GM08714 (cell line): ENCODE data around the gene FAM180A.
"Not testable (repeated sequence)": the region's sequence is repeated elsewhere in the genome, so short reads cannot be mapped to it uniquely, and the experiment has no call there.

Experiments
- H3K4me3 ChIP-seq: fragments of 200-500 bp; sonication (Bioruptor generic); 2 replicates; pipeline ENCODE4 v1.5.1; 2014; ENCODE audit warnings: mild to moderate bottlenecking, low read length, inconsistent platforms
- ZNF274 ChIP-seq: IDR thresholded peaks from 2 replicates; pipeline ENCODE4 v1.6.1; 2012; ENCODE audit warnings: mild to moderate bottlenecking, low read depth, low read length

Gene FAM180A

GRCh38 chr7:135777626-135778398, 29.2 kb upstream of the FAM180A start:
- TF ChIP-seq ZNF274, result no peak
- H3K4me3 ChIP-seq, result no peak overlapping the region

- H3K4me3 ChIP-seq, result not testable (repeated sequence)
These were observed 27.3 kb upstream of the FAM180A start for GRCh38 chr7:135775915-135776314.

- H3K4me3 ChIP-seq, result no peak overlapping the region
- TF ChIP-seq ZNF274, result no peak
These were observed 26.6 kb upstream of the FAM180A start for GRCh38 chr7:135775230-135775629.

DNA sequence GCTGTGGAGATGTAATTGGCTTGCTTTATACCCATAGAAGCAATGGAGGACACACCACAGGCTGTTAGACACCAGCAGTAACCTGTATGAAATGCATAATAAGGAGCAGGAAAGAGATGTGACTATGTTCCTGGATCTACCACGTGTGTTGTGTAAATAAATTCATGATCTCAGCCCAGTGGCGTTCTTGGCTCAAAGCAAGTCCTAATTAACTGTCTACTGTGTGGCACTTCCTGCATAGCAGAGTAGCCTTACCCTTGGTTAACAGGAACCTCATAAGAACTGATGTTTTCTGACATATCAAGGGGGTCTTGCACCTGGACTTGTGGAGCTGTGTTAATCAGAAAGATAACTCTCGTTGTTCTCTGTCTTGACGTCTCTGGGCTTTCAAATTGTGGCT, 25.7 kb upstream of the FAM180A start:
- no peak for TF ChIP-seq ZNF274
- no peak overlapping the region for H3K4me3 ChIP-seq

DNA sequence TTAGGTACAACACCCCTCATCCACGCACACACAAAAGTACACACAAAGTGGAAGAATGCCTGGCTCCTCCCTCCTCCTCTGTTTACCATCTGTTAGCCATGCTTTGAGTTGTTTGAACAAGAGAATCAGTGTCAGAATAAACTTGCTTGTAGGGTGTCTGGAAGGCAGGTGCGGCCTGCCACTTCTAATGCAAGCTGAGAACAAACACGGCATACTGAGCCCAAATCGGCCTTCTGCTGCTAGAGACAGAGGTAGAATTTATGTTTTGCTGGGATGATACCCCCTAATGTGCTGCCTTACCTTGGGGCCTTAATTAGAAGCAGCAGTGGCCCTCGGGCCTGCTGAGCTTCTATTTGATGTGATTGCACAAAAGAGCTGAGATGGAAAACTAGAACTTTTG, 24.9 kb upstream of the FAM180A start:
- H3K4me3 ChIP-seq, result no peak overlapping the region
- no peak for TF ChIP-seq ZNF274

DNA sequence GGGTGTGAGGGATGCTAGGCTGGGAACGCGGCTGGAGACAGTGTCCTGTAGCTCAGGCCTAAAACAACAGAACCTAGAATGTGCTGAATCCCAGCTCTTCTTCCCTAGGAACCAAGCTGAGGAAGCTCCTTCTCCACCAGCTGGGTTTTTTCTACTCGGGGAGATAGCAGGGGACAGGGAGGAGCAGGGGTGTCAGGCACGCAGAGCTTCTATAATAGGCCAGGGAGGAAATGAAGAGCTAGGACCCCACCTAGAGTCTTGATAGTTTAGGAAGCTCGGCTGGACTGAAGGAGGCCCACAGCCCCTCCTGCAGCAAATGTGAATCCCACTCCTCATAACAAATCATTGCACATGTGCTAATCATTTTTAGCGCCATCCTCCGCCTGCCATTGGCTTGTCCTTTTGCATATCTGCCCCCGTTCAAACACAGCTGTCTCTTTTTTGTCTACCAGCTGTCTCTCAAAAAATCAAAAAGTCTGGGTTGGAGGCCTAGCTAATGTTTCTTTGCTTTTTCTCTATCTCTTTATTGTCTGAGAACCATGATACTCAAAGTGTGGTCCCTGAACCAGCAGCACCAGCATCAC, 24.1 kb upstream of the FAM180A start:
- no peak overlapping the region for H3K4me3 ChIP-seq
- no peak for TF ChIP-seq ZNF274

DNA sequence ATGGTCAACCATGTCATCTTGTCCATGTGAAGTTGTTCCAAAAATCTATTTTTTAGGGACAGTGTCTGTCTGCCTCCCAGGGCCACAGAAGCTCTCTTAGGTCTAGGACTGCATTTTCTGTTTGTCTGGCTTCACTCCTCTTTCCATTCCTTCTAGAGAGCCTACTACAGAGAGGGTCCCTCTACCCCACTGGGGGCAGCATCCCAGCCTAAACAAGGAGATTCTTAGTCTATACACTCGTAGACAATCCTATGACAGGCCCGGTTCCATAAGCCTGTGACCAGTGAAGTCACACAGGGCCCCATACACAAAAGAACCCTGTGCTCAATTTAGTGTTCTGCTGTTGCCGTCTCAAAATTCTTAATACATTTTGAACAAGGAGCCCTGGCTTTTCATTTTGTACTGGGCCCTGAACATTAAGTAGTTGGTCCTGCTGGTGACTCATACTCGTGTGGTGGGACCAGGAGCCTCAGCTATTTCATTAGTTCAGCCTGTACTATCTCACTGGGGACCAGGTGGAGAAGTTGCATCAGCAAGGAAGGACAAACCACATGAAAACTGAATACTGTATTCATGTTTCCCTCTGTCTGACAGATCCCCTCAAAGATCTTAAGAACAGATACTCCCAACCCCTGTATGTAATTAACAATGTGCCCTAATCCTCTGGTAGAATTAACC, 23.5 kb upstream of the FAM180A start:
- no peak overlapping the region for H3K4me3 ChIP-seq
- TF ChIP-seq ZNF274, result no peak

DNA sequence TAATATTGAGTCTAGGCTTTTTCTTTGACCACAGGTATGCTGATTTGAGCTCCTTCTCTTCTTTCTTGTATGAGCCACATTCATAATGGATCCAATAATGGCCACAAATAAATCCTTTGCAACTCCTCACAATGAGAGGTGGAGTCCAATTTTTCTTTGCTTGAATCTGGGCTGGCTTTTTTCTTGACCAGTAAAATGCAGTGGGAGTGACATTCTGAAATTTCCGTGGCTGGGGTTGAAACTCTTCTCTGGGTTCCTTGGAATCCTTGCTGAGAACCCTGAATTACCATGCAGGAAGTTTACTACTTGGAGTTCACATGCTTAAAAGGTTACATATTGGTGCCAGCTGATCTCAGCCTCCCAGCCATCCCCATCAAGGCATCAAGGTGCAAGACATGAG, 22.4 kb upstream of the FAM180A start:
- TF ChIP-seq ZNF274, result no peak
- H3K4me3 ChIP-seq, result no peak overlapping the region

DNA sequence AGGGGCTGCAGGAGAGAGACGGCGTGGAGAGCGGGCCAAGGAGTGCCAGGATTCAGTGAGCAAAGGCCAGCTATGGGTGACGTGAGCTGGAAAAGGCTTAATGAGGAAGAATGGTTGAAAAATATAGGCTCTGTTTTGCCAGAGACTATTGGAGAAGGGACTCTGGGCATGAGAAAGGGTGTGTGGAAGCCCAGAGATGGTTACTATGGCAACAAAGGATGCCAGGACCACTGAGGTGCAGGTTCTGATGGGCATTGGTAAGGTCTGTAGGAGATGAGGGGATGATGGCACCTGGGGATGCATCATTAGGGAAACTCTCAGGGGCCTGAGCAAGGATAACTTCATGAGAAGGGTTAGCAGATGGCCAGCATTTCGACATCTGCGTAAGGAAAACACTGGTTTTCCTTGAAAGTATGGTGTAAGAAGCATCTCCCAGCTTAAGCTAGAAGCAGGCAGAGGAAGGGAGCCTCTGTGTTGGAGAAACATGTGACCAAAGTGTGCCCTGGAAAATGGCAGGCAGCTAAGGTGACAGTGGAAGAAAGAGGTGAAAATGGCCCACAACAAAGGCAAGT, 21.6 kb upstream of the FAM180A start:
- no peak for TF ChIP-seq ZNF274
- H3K4me3 ChIP-seq, result no peak overlapping the region

- TF ChIP-seq ZNF274, result no peak
- no peak overlapping the region for H3K4me3 ChIP-seq
These were observed 20.6 kb upstream of the FAM180A start for GRCh38 chr7:135769005-135769802.

GRCh38 chr7:135768467-135768866, 19.9 kb upstream of the FAM180A start:
- no peak overlapping the region for H3K4me3 ChIP-seq
- no peak for TF ChIP-seq ZNF274

- H3K4me3 ChIP-seq, result no peak overlapping the region
- TF ChIP-seq ZNF274, result no peak
These were observed 19.5 kb upstream of the FAM180A start for GRCh38 chr7:135768064-135768463.

- no peak for TF ChIP-seq ZNF274
- H3K4me3 ChIP-seq, result no peak overlapping the region
These were observed 14.6 kb upstream of the FAM180A start for GRCh38 chr7:135763261-135763660.
